ENCODE results near the gene GFAP.

Gene GFAP

DNA sequence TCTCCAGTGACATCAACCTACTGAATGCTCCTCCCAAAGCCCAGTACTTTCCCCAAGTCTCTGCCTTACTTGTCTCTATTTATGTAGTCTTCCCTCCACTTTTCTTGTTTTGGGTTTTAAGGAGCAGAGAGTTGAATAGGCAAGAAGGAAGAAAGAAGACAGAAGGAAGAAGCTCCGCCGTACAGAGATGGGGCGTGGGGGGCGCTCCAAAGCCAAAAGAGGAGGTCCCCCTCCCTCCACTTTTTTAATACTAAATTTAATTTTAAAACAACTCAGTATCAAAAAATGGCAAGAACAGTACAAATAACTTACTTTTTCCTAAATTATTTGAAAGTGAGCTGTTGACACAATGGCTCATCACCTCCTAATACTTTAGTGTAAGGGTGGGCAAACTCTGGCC lies 20.7 kb downstream of the GFAP start:
- DNase-seq = no peak

DNA sequence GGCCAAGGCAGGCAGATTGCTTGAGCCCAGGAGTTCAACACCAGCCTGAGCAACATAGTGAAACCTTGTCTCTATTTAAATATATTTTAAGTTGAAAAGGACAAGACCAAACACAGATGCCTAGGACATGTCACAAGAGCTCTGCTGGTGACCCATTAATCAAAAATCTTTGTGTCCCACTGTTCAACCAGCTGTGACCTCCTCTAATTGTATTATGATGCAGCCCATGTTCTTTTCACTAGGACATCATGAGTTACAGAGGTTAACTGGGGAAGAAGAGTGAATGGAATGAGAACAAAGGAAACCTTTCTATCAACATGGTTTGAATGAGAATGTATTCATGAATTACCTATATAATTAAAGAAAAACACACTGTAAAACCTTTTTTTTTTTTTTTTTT lies 23.1 kb downstream of the GFAP start:
- no peak for DNase-seq

DNA sequence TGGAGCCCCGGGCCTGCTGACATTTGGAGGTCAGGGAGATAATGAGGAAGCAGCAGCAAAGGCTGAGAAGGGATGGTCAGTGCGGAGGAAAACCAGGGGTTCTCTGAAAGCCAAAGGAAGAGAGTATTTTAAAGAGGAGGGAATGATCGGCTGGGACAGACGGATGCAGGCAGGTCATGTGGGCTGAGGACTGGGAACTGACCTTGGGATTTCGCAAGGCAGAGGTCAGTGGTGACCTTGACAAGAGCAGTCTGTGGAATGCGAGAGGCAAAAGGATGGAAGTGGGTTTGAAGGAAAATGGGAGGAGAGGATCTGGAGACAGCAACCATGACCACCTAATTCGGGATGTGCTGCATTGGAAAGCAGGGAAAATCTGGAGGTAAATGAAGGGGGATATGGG lies 26.3 kb downstream of the GFAP start:
- DNase-seq = no peak

DNA sequence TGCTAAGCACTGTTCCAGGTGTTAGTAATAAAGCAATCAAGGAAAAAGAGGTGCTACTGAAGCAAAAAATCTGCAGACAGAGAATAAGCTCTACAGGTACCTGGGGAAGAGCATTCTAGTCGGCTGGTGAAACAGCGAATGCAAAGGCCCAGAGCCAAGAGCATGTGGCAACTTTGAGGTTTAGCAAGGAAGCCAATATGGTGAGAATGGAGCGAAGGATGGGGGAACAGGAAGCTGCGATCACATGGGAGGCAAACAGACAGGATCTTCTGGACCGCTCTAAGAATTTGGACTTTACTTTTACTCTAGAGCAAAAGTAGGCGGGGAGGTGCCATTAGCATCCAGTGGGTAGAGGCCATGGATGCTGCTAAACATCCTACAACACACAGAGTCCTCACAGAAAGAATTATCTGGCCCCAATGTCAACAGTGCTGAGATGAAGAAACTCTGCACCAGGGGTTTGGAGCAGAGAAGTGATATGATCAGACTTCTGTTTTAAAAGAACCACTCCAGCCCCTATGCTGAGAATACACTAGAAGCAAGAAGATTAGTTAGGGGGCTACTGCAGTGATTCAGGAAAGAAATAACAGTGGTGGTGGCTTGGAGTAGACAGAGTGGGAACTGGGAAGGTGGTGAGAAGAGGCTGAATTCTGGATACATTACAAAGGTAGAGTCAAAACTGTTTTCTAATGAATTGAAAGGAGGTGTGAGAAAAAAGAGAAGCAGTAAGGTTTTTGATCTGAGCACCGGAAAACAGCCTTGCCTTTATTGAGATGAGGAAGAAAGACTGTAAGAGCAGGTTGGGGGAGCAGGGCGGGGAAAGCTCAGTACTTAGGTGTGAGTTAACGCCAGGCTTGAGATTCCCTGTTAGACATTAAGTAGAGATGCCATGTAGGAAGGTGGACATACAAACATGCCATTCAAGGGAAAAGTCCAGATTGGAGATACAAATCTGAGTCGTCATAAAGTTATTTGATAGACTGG lies 27.0 kb downstream of the GFAP start:
- DNase-seq = no peak

DNA sequence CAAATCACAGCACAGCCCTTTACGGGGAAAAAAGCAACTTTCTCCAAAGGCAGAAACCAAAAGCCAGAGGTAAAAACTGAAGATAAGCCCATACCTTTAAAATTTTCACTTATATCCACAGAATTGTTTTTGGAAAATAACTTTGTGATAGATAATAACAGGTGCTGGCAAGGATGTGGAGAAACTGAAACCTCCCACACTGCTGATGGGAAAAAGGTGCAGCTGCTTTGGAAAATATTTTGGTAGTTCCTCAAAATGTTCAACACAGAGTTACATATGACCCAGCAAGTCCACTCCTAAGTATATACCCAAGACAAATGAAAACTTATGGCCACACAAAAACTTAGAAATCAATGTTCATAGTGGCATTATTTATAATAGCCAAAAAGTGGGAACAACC lies 28.3 kb downstream of the GFAP start:
- no peak for DNase-seq

DNA sequence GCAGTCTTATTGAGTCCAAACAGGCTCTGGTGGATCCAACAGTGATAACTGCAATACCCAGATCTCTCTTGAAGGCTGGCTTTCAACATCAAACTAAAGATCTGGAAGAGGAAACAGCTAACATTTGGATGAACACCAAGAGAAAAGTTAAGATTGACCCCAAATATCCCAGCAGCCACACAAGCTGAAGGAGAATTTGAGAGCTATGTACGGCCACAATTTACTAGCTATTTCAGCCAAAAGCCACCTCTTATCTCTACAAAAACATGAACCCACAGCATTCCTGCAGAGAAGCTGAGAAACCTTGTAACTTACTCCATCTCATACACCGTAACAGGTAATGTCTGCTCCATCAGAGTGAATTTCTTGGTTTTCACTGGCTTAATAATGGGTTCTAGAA lies 30.4 kb downstream of the GFAP start:
- no peak for DNase-seq

DNA sequence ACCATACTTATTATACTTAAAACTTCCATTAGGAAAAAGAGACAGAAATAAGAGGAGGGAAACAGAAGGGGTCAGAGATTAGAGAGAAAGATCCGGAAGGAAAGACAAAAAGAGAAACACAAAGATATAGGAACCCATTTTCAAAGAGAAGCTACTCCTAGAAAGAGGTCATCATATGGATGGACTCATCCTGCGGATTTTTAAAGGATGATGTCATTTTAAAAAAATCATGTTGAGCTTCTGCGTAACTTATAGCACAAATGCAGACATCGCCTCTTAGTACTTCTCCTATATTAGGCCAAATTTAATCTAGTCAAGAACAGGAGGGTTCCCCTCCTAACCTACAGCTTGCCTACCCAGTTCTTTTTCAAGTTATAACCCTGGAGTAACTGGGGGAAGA lies 34.2 kb downstream of the GFAP start:
- DNase-seq = no peak

DNA sequence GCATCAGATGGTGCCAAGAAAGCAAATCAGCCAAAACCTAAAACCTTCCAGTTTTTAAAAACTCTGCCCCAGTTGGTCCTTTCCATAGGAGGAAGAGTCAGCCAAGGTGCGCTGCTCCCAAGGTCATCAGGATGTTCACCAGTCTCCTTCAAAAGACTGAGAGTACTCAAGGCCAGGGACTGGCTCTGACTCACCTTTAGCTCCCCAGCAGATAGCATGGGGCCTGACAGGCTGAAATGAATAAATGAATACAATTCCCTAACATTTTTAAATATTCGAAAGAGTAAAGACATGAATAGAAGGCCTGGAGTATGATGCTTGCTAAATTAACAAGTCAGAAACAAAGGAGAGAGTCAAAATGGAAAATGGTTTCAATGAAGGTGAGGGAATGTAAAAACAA lies 35.2 kb downstream of the GFAP start:
- DNase-seq = no peak

DNA sequence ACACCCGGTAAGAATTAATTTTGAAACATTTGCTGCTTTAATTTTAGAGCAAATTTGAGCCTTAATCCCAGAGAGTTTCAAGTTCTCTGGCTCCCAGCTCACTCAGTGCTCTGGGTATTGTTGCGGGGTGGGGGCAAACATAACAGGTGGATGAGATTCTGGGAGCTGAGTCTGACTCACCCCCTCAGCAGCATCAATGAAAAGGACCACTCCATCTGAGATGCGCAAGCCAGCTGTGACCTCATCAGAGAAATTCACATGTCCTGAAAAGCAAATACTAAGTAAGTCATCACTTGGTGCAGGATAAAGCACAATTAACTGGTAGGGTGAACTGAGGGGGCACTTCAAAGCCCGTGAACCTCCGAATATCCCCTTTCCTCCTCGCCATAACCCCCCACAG lies 35.9 kb downstream of the GFAP start:
- no peak for DNase-seq

DNA sequence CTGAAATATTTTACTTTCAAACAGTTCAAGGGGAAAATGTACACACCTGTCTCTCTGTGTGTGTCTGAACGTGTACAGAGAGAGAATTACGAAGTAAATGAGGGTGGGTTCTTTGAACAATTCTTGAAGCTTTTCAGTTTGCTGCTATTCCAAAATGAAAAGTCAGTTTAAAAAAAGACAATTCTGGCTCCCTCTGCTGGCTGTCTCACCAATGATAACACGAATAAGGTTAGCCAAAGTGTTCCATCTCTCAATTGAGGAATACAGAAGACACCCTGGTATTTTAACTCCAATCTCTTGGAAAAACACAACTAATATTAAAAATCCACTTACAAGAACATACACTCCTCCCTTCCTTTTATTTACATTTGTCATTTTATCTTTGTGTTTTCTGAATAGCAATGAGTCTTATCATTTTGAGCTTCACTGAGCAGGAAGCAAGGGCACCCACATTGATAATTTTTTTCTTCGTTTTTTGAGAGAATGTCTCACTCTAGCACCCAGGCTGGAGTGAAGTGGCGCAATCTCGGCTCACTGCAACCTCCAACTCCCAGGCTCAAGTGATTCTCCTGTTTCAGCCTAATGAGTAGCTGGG lies 36.6 kb downstream of the GFAP start:
- DNase-seq = no peak

DNA sequence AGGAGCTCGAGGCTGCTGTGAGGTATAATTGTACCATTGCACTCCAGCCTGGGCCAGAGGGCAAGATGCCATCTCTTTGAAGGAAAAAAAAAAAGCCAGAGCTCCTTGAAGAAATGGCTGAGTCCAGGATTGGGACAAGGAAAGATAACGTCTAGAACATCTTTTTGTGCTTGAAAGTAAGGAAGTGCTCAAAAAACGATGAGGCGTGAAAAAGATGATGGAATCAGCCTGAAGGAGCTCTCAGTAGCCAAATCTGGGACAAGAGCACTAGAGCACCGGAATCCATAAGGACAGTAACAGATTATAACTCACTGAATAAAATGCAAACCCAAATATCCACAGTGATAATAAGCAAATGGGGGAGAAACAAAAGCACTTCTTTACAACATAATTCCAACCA lies 38.2 kb downstream of the GFAP start:
- DNase-seq = no peak

DNA sequence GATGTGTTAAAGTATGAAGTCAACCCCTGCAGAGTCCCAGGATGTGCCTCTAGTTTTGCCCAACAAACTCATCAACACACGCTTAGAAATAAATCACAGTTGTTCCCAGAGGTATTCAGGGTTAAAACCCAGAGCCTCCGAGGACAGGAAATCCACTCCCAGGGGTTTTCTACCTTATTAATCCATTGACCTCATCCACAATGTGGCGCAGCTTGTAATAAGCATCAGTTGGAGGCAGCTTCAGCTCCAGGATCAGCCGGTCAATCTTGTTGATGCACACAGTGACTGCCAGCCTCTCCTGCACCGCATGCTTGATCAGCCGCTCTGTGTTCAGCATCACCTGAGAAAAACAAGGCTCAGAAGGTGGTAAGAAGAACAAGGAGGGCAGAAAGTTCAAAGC lies 39.5 kb downstream of the GFAP start:
- no peak for DNase-seq

DNA sequence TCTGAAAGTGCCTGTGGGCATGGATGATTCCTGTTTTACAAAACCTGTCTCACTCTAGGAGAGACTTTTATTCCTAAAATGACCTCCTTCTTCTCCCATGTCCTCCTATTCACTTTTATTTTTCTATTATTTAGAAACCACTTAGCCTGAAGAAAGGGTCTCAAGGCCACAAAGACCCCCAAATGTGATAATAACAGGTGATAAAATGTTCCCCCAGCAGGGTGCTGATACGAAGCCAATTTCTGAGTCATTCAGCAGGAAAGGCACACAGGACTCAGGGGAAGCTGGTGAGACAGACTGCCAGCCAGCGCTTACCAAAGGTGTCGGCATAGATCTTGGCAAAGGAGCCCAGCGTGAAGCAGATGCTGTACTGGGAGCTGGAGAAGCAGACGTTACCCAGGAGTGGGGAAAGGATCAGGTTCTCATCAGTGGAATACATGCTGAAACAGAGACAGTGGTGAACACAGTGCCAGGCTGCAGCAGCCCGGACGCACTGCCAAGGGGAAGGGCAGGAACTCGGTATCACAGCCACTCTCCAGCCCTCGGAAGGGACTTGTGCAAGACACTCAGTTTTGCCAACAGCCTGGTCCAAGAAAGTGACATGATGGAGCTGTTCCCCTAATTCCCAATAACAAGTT lies 43.0 kb downstream of the GFAP start:
- DNase-seq = no peak

DNA sequence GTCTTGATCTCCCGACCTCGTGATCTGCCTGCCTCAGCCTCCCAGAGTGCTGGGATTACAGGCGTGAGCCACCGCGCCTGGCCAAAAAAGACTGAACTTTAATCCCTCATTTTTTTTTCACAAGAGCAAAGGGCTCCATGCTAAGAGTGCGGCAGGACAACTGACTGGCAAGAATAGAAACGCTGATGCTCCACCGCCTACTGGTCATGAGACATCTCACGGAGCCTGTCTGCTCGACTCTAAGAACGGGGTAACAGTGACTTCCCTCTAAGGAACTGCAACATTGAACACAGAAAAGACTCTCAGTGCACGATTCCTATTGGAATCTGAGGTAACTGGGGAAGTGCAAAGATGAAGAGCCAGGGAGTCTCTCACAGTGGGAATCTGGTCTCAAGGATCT lies 43.7 kb downstream of the GFAP start:
- DNase-seq = no peak

DNA sequence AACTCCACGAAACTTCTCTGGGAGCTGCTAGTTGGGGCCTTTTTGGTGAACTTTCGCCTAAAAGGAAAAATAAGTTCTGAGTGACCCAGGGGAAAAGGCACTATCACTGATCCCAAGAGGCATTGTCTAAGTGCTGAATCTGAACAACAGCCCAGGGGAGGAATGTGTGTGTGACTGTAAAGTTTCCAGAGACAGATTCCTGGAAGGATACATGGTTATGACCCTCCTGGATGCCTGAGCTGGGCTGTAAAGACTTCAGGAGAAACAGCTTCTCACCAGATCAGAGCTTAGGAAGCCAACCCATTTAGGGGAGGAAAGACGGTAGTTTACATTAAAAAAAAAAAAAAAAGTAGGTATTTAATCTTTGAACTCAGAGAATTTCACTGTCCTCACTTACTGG lies 47.5 kb downstream of the GFAP start:
- no peak for DNase-seq

DNA sequence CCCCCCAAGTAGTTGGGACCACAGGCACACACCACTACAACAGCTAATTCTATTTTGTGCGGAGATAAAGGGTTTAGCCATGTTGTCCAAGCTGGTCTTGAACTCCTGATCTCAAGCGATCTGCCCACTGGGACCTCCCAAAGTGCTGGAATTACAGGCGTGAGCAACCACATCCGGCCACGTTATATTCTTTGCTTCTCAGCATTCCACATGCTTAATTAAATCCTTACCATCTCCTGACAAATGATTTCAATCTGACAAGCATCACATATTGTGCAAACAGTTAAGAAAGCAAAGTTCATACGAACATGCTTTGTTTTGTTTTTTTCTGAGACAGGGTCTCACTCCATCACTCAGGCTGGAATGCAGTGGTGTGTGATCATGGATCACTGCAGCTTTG lies 49.4 kb downstream of the GFAP start:
- no peak for DNase-seq

DNA sequence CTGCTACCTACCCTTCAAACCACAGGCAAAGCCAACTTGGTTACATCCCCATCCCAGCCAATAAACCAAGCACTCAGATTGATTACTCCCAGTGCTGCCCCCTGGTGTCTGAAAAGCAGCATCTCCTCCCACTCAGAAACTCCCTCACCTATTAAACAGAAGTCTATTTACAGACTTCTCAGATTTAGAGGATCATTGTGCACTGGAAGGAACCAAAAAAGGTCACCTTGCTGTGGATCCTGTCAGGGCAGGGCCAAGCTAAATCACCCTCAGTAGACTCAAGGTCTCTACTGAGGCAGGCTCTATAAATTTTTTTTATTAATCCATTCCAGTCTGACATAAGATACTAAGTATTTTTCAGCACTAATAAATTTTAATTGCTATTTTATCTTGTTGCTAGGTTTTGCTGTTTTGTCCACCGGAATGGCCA lies 50.1 kb downstream of the GFAP start:
- peak; percentile 65 for DNase-seq

DNA sequence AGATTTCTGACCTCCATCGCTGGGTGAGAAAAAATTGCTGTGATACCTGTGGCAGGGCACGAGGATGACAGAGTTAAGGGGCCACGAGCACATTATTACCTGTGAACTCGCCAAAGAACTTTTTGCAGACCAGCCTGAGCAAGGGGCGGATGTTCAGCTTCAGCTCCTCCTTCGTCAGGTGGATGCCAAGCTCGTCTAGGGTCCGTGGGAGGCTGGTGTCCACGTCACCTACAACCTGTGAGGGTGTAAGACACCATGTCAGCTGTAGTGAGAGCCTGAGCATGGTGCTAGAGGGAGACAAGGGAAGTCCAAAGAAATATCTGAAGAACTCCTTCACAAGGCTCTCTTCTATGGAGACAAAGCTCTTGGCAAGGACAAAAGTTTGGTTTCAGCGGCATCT lies 50.5 kb downstream of the GFAP start:
- DNase-seq = no peak

DNA sequence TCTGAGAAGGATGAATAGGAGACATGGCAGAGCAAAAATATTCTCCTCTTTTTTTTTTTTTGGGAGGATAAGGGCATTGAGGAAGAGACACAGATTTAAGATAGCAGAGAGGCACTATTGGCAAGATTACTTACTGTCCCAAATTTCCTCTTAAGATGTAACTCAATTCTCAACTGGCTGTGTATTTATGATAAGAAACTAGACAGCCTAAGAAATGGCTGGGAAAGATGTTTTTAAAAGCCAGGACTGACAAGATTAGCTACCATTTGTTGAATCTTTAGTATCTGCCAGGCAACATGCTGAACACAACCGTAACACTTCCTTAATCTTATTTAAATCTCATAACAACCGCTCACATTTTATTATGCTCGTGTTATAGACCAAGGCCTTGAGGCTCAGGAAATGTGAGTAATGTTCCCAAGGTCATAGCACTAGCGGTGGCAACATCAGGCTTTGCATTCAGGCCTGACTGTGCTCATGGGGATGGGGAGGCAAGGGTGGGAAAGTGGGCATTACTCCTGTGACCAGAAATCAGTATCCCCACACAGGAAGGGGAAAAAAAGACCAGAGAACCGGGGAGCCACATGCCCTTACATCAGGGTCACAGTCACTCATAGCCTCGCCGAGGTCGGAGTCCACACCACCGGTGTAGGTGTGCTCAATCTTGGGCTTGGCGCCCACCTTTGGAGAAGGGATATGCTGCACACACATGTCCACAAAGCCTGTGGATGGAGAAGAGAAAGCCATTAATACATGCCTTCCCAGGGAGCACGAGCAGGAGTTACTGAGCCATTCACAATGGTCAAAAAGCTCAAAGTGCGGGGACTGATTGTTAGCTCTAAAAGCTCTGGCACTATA lies 52.0 kb downstream of the GFAP start:
- DNase-seq = no peak

DNA sequence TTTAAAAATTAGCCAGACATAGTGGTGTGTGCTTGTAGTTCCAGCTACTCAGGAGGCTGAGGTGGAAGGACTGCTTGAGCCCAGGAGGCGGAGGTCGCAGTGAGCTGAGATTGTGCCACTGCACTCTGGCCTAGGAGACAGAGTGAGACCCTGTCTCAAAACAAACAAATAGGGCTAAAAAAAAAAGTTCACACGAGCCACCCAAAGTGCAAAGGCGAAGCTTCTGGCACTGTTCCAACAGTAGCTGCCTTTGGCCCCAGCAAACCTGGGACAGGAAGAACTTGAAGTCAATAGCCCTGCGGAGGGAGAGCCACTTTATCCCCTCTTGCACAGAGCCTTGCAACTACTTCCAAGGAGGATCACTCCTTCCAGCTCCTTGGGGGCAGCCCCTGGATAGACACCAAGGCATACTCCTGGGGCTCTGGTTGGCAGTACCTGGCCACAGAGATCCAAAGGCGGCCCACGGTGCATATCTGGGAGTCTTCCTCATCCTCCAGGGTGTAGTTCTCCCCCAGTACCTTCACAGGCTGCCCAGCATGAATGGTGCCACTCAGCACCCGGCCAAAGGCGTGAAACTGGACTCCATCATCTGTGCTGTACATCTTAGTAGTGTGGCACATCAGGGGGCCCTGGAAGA lies 52.9 kb downstream of the GFAP start:
- DNase-seq = no peak

DNA sequence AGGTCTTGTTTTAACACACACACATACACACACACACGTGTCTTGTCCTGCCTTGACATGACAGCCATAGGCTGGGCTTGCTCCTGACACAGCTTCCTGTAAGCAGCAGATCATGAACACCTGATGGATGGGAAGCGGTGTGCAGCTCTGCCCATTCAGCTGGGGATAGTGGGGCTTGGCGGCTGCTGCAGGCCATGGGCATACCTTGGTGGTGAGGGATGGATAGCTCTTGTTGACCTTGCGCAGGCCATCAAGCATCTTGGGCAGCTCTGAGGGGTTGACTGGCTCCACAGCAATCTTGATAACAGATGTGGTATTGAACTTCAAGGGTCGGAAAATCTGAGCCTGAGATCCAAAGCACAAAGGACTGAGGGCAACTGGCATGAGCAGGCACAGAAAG lies 55.6 kb downstream of the GFAP start:
- no peak for DNase-seq

DNA sequence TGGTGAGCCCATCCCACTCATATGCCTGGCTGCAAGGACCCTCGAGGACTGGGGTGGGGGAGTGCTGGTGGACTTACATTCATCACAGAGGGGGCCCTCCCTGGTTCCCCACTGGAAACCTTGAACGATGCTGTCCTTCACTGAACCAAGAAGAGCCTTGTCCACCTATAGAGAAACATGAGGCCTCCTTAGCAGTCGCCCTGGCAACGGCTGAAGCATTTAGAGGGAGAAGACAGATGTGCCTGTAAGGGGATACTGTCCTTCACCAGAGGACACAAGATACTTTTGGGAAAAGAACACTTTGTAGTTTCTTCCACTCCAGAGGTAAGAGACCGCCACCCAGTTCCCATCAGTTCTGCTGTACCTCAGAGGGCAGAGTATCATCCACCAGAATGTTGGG lies 61.1 kb downstream of the GFAP start:
- DNase-seq = no peak

Data from activated CD4-positive, CD25-positive, alpha-beta regulatory T cell treated with anti-CD3 and anti-CD28 coated beads, Interleukin-2, amount 50 U/mL, for 72 hours (primary cell).